Trophoblast cell (in vitro differentiated cells and primary cell): Measurements from ENCODE around the gene TSHZ3.

Experiments used
- DNase-seq, 2 donors: peaks; one replicate each; pipeline ENCODE4 v3.0.0-alpha.2; 2016
- H2AFZ ChIP-seq: 2 replicates; pipeline ENCODE4 v1.6.1; 2013; ENCODE audit warnings: low read length, moderate library complexity, mild to moderate bottlenecking; ENCODE audit not compliant: insufficient read depth, poor library complexity
- H2AK5ac ChIP-seq: 2 replicates; pipeline ENCODE4 v1.6.1; 2013; ENCODE audit warnings: mild to moderate bottlenecking, low read length
- H2BK120ac ChIP-seq: 2 replicates; pipeline ENCODE4 v1.6.1; 2013; ENCODE audit warnings: low read length, mild to moderate bottlenecking, moderate library complexity; ENCODE audit not compliant: insufficient read depth, poor library complexity
- H2BK12ac ChIP-seq: 2 replicates; pipeline ENCODE4 v1.6.1; 2013; ENCODE audit warnings: mild to moderate bottlenecking, low read length, moderate library complexity
- H2BK5ac ChIP-seq: 2 replicates; pipeline ENCODE4 v1.6.1; 2013; ENCODE audit warnings: low read length, low read depth, moderate library complexity, mild to moderate bottlenecking; ENCODE audit not compliant: poor library complexity
- H3K14ac ChIP-seq: 2 replicates; pipeline ENCODE4 v1.6.1; 2013; ENCODE audit warnings: mild to moderate bottlenecking, low read length
- H3K18ac ChIP-seq: 2 replicates; pipeline ENCODE4 v1.6.1; 2013; ENCODE audit warnings: mild to moderate bottlenecking, low read length
- H3K23ac ChIP-seq: 2 replicates; pipeline ENCODE4 v1.6.1; 2013; ENCODE audit warnings: low read length
- H3K27ac ChIP-seq: 2 replicates; pipeline ENCODE4 v1.5.1; 2013; ENCODE audit warnings: low read depth, mild to moderate bottlenecking, inconsistent platforms, low read length, moderate library complexity
- H3K27me3 ChIP-seq: 2 replicates; pipeline ENCODE4 v1.6.1; 2013; ENCODE audit warnings: inconsistent platforms, mild to moderate bottlenecking, low read length, moderate library complexity; ENCODE audit not compliant: insufficient read depth
- H3K36me3 ChIP-seq, 2 experiments: 1 replicate in 1 of 2; 2 replicates in 1 of 2; pipeline ENCODE4 v1.6.1; 2013; ENCODE audit warnings: low read length in 2 of 2, mild to moderate bottlenecking in 2 of 2, moderate library complexity in 1 of 2; ENCODE audit not compliant: insufficient read depth in 2 of 2, control insufficient read depth in 1 of 2
- H3K4ac ChIP-seq: 2 replicates; pipeline ENCODE4 v1.6.1; 2013; ENCODE audit warnings: low read depth, mild to moderate bottlenecking, low read length, moderate library complexity
- H3K4me1 ChIP-seq, 2 experiments: 1 replicate in 1 of 2; 2 replicates in 1 of 2; pipeline ENCODE4 v1.6.1; 2013; ENCODE audit warnings: low read length in 2 of 2, mild to moderate bottlenecking in 2 of 2, moderate library complexity in 1 of 2; ENCODE audit not compliant: insufficient read depth in 2 of 2, control insufficient read depth in 1 of 2
- H3K4me2 ChIP-seq: 2 replicates; pipeline ENCODE4 v1.6.1; 2013; ENCODE audit warnings: inconsistent platforms, mild to moderate bottlenecking, low read length, moderate library complexity
- H3K4me3 ChIP-seq: 2 replicates; pipeline ENCODE4 v1.5.1; 2013; ENCODE audit warnings: mild to moderate bottlenecking, low read depth, low read length, inconsistent platforms
- H3K79me1 ChIP-seq: one replicate; pipeline ENCODE4 v1.6.1; 2013; ENCODE audit warnings: low read length
- H3K79me2 ChIP-seq: 2 replicates; pipeline ENCODE4 v1.6.1; 2013; ENCODE audit warnings: low read length, mild to moderate bottlenecking; ENCODE audit not compliant: control insufficient read depth, insufficient read depth, poor library complexity
- H3K9ac ChIP-seq: 2 replicates; pipeline ENCODE4 v1.6.1; 2013; ENCODE audit warnings: mild to moderate bottlenecking, low read length
- H3K9me3 ChIP-seq: 2 replicates; pipeline ENCODE4 v1.6.1; 2013; ENCODE audit warnings: low read depth, mild to moderate bottlenecking, control low read depth, inconsistent platforms, low read length; ENCODE audit not compliant: insufficient read depth
- H4K12ac ChIP-seq: 2 replicates; pipeline ENCODE4 v1.6.1; 2013; ENCODE audit warnings: low read depth, mild to moderate bottlenecking, low read length, moderate library complexity
- H4K8ac ChIP-seq: 2 replicates; pipeline ENCODE4 v1.6.1; 2013; ENCODE audit warnings: low read depth, mild to moderate bottlenecking, low read length, moderate library complexity
- H4K91ac ChIP-seq: one replicate; pipeline ENCODE4 v1.6.1; 2013; ENCODE audit warnings: low read depth, mild to moderate bottlenecking, low read length, moderate library complexity
- WGBS: extraction: QIAGEN DNeasy Blood & Tissue Kit; methylation state at CpG from one replicate; pipeline ENCODE4 v1.1.7; 2013; ENCODE audit warnings: missing lambda C conversion rate; ENCODE audit not compliant: insufficient read length, insufficient coverage; ENCODE audit errors: extremely low coverage; 5-methylcytosine and 5-hydroxymethylcytosine counted together

Gene TSHZ3

DNA sequence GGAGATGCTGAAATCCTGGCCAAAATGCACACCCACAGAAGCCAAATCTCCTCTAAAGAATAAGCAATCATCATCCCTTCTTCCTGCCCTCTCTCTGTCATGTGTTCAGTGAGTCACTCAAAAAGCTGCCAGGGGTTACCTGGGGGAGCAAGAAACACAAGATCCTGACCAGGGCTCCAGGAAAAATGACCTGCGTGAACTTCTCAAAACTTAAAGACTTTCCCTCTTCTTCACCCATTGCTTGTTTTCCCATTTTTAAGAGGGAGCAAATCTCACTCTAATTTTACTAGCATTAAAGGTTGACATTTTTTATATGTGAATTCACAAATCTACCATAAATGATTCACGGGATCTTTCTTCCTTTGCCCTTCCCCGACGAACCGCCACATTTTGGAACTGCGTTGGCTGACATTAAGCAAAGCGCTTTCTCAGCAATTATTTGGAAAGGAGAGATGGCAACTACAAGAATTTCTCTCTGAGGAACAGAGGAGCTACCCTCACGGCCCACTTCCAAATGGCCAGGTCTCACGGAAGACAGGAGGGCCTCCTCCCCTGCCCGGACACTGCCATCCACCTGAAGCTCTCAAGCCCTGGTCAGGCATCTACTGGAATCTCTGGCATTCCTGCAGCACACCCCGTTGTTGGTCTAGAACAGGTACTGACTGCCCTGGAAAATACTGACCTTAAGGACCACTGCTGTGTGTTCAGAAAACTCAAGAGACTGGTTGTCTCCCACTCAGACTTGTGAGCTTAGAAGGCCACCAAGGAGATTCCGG lies 14.2 kb downstream of the TSHZ3 start:
- Histone ChIP-seq H3K18ac (no peak overlapping the region), H3K79me2 (peaks cover 2% of the 10 kb centered on the region), H3K79me1 (peaks cover 3% of the 10 kb centered on the region), H3K27ac (no peak overlapping the region), H3K4me3 (no peak overlapping the region), H3K9ac (no peak overlapping the region), H3K4me2 (no peak overlapping the region), H3K14ac (peak overlapping the region; percentile 47), H2AK5ac (peak overlapping the region; percentile 70), H4K91ac (peak overlapping the region; percentile 16), H4K8ac (peak overlapping the region; percentile 11), H2BK120ac (no peak overlapping the region), H2BK12ac (no peak overlapping the region), H3K36me3 (no peaks in the 10 kb centered on the region), H2BK5ac (no peak overlapping the region), H3K9me3 (peaks cover 2% of the 10 kb centered on the region), H2AFZ (no peak overlapping the region), H3K27me3 (no peaks in the 10 kb centered on the region), H3K4me1 (peaks cover 15 to 18% of the 10 kb centered on the region in 2 experiments), H4K12ac (peak overlapping the region; percentile 20), H3K4ac (no peak overlapping the region), H3K23ac (no peak overlapping the region)
- DNase-seq = no peak
- no CpG with 5 or more reads among the region's 12 CpGs for WGBS

DNA sequence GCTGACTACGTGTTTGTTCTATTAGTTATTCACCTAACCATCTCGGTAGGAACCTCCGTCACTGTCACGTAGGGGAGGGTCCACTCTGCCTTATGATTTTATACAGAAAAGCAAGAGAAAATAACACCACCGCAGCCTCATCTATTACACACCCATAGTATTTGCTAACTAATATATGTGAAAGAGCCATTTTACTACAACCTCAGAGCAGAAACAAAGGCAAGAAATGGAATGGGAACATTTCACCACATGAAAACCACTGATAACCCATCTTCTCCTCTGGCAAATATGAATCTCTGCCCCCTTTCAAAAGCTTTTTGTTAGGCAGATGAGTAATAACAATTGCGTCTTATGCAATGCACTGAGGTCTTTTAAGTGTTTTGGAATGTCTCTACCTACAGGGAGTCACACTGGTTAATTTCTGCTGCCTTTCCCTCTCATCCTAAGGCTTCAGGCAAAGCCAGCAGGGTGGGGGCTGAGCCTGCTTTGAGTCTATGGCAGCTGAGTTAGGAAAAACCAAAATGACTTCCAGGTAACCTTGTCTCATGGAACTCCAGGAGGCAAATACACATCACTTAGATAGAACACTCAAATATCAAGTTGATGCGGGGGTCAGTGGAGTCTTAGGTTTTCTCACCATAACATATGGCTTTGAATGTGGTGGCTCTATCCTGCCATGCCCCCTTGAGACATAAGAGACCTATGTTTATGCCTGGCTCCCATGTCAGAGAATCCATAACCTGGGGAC lies 15.0 kb downstream of the TSHZ3 start:
- no peak overlapping the region for H3K9ac ChIP-seq
- no peak overlapping the region for H4K8ac ChIP-seq
- no peak overlapping the region for H3K23ac ChIP-seq
- no peak overlapping the region for H3K4me2 ChIP-seq
- no peak overlapping the region for H3K18ac ChIP-seq
- no peak overlapping the region for H2BK12ac ChIP-seq
- peaks cover 2% of the 10 kb centered on the region for H3K9me3 ChIP-seq
- peaks cover 2% of the 10 kb centered on the region for H3K79me2 ChIP-seq
- no peak overlapping the region for H2AFZ ChIP-seq
- no peak overlapping the region for H3K4me3 ChIP-seq
- H3K27ac ChIP-seq = no peak overlapping the region
- DNase-seq = no peak
- H2BK5ac ChIP-seq = no peak overlapping the region
- no CpG with 5 or more reads among the region's 7 CpGs for WGBS
- no peak overlapping the region for H3K14ac ChIP-seq
- H4K12ac ChIP-seq = no peak overlapping the region
- H3K4ac ChIP-seq = no peak overlapping the region
- no peak overlapping the region for H2BK120ac ChIP-seq
- H3K27me3 ChIP-seq = no peaks in the 10 kb centered on the region
- peaks cover 3% of the 10 kb centered on the region for H3K79me1 ChIP-seq
- peaks cover 10 to 15% of the 10 kb centered on the region in 2 experiments for H3K4me1 ChIP-seq
- H3K36me3 ChIP-seq = no peaks in the 10 kb centered on the region
- H2AK5ac ChIP-seq = no peak overlapping the region
- no peak overlapping the region for H4K91ac ChIP-seq

DNA sequence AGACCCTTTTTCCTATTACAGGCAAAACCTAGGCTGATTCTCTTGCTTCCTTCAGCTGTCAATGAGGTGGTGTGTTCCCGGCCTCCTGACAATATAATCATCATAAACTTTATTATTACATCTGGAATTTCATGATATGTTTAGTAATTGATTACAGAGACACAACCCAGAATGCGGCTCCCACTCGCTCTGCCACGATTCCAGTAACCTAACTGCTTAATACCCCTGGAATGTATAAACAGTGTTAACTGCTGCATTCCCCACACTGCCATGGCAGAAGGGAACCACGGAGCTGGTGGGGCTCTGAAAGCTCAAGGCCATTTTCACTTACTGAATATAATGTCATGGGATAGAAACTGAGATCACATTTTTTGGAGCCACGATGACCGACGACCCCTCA lies 17.1 kb downstream of the TSHZ3 start:
- Histone ChIP-seq H3K36me3 (no peaks in the 10 kb centered on the region), H2BK5ac (no peak overlapping the region), H3K4me1 (peaks cover 9 to 12% of the 10 kb centered on the region in 2 experiments), H3K9me3 (peaks cover 2% of the 10 kb centered on the region), H3K27me3 (no peaks in the 10 kb centered on the region), H3K4me2 (no peak overlapping the region), H3K18ac (no peak overlapping the region), H4K12ac (no peak overlapping the region), H2AK5ac (no peak overlapping the region), H2BK120ac (no peak overlapping the region), H3K79me2 (peaks cover 2% of the 10 kb centered on the region), H3K79me1 (peaks cover 3% of the 10 kb centered on the region), H2AFZ (no peak overlapping the region), H4K8ac (no peak overlapping the region), H3K4ac (no peak overlapping the region), H4K91ac (no peak overlapping the region), H3K14ac (no peak overlapping the region), H3K4me3 (no peak overlapping the region), H2BK12ac (no peak overlapping the region), H3K27ac (no peak overlapping the region), H3K9ac (no peak overlapping the region), H3K23ac (no peak overlapping the region)
- WGBS = no CpG with 5 or more reads among the region's 8 CpGs
- no peak for DNase-seq

DNA sequence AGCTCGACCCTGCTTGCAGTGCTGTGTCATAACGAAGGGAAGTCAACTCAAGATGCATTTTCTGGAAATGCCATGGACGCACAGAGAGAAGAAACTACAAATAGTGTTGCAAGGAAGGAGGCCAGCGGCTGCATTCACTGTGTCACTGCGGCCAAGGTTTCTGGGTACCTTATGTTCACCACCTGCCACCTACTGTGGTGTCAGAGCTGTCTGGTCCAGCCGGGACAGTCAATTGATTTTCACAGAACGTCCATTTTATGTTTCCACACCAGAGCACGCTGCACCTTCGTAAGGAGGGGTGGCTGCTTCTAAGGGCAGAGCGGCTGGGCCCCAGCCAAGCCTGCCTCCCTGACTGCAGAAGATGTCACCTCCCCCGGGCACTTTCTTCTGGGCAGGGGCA lies 17.7 kb downstream of the TSHZ3 start:
- no peak overlapping the region for H3K4me2 ChIP-seq
- H2AFZ ChIP-seq = no peak overlapping the region
- H4K91ac ChIP-seq = no peak overlapping the region
- no peak overlapping the region for H3K14ac ChIP-seq
- H3K4me1 ChIP-seq = peaks cover 9 to 12% of the 10 kb centered on the region in 2 experiments
- no peak overlapping the region for H2BK5ac ChIP-seq
- peaks cover 2% of the 10 kb centered on the region for H3K9me3 ChIP-seq
- no peak overlapping the region for H4K8ac ChIP-seq
- H3K4me3 ChIP-seq = no peak overlapping the region
- peaks cover 2% of the 10 kb centered on the region for H3K79me2 ChIP-seq
- H3K36me3 ChIP-seq = no peaks in the 10 kb centered on the region
- H3K27ac ChIP-seq = no peak overlapping the region
- no peak overlapping the region for H3K18ac ChIP-seq
- no peaks in the 10 kb centered on the region for H3K27me3 ChIP-seq
- DNase-seq = no peak
- no peak overlapping the region for H3K23ac ChIP-seq
- H2BK120ac ChIP-seq = no peak overlapping the region
- WGBS = no CpG with 5 or more reads among the region's 11 CpGs
- H2AK5ac ChIP-seq = no peak overlapping the region
- no peak overlapping the region for H2BK12ac ChIP-seq
- no peak overlapping the region for H4K12ac ChIP-seq
- no peak overlapping the region for H3K4ac ChIP-seq
- H3K9ac ChIP-seq = no peak overlapping the region
- H3K79me1 ChIP-seq = peaks cover 3% of the 10 kb centered on the region
